HepG2 (cell line): Measurements from ENCODE around the gene GP2. TPM values are rescaled to one million over a fixed set of nuclear protein-coding genes. Genes with fewer than 3 reads are reported as not detected.

Experiments used
- ATAC-seq: fragments of 200-7000 bp; cut with Tn5 transposase; 3 replicates; pipeline ENCODE4 v1.9.1; 2020; ENCODE audit warnings: mild to moderate bottlenecking, moderate library complexity
- BruUV-seq: library from RNA; stranded (reverse); fragments of 400-500 nt; replicated peaks from 2 replicates; lab custom pipeline; 2021; lab: Mats Ljungman, UMichigan
- CTCF ChIA-PET: fragments of 300-600 bp; formaldehyde crosslinking; extraction: SDS; loops from one replicate; lab custom pipeline; 2021; ENCODE audit warnings: low total read pairs, inconsistent platforms, low intra/inter-chr PET ratio; lab: Yijun Ruan, JAX
- POLR2A ChIA-PET: fragments of 350-600 bp; sonication (Branson Sonifier 250); formaldehyde crosslinking; loops from one replicate; lab custom pipeline; 2020; ENCODE audit warnings: antibody characterized with exemption, inconsistent platforms; lab: Yijun Ruan, JAX
- DNase-seq: peaks from one replicate; pipeline ENCODE4 v3.0.0-alpha.2; 2015; ENCODE audit warnings: low spot score
- FAIRE-seq: peaks from 3 replicates; lab custom pipeline; 2011; peaks lifted over from hg19 to GRCh38; lab: Jason Lieb, UNC
- H2AFZ ChIP-seq: one replicate; pipeline ENCODE4 v1.6.1; 2011; ENCODE audit warnings: low read length, inconsistent platforms
- H3K27ac ChIP-seq: fragments of 300-600 bp; 3 replicates; pipeline ENCODE4 v1.8.0; 2011; ENCODE audit warnings: mixed run types, mild to moderate bottlenecking, mixed read lengths, low read length, inconsistent platforms; ENCODE audit not compliant: insufficient read depth; ENCODE audit errors: extremely low read length
- H3K27me3 ChIP-seq, 2 experiments: fragments of 200-600 bp in 1 of 2; 2 replicates in 1 of 2; 3 replicates in 1 of 2; pipeline versions ENCODE4 v1.6.0 to v1.8.0; 2011; ENCODE audit warnings: low read length in 2 of 2, mild to moderate bottlenecking in 2 of 2, moderate library complexity in 2 of 2, inconsistent platforms in 1 of 2; ENCODE audit not compliant: insufficient read depth in 2 of 2, control insufficient read depth in 1 of 2
- H3K36me3 ChIP-seq, 2 experiments: fragments of 200-600 bp in 1 of 2; replicated peaks in 1 of 2; 2 replicates in 1 of 2; 3 replicates in 1 of 2; pipeline versions ENCODE4 v1.5.1 to v1.8.0; 2011; ENCODE audit warnings: low read length in 2 of 2, inconsistent platforms in 1 of 2; ENCODE audit not compliant: insufficient read depth in 2 of 2, control insufficient read depth in 1 of 2
- H3K4me1 ChIP-seq: 2 replicates; pipeline ENCODE4 v1.5.1; 2012; ENCODE audit warnings: low read length, inconsistent platforms; ENCODE audit not compliant: insufficient read depth
- H3K4me2 ChIP-seq: 2 replicates; pipeline ENCODE4 v1.6.0; 2011; ENCODE audit warnings: low read depth, low read length, inconsistent platforms
- H3K4me3 ChIP-seq, 3 experiments: fragments of 200-600 bp in 1 of 3; sonication (generic), shearing (Covaris generic) in 1 of 3; replicated peaks in 1 of 3; 2 replicates each; pipeline ENCODE4 v1.5.1; 2011 to 2016; ENCODE audit warnings: low read length in 3 of 3, inconsistent platforms in 2 of 3, low read depth in 2 of 3, mild to moderate bottlenecking in 2 of 3, control low read depth in 1 of 3, mixed read lengths in 1 of 3; ENCODE audit not compliant: insufficient read depth in 1 of 3
- H3K79me2 ChIP-seq: one replicate; pipeline ENCODE4 v1.6.1; 2011; ENCODE audit warnings: low read length, inconsistent platforms; ENCODE audit not compliant: insufficient read depth
- H3K9ac ChIP-seq: 2 replicates; pipeline ENCODE4 v1.6.0; 2011; ENCODE audit warnings: mild to moderate bottlenecking, low read depth, low read length, inconsistent platforms; ENCODE audit not compliant: insufficient read depth
- H3K9me3 ChIP-seq: 2 replicates; pipeline ENCODE4 v1.5.1; 2012; ENCODE audit warnings: mild to moderate bottlenecking, low read length
- H4K20me1 ChIP-seq: 2 replicates; pipeline ENCODE4 v1.6.0; 2011; ENCODE audit warnings: inconsistent platforms, mild to moderate bottlenecking, low read length, moderate library complexity; ENCODE audit not compliant: insufficient read depth
- BCL3 ChIP-seq: sonication (generic); formaldehyde crosslinking; IDR thresholded peaks from 2 replicates; pipeline ENCODE4 v1.5.1; 2020; ENCODE audit warnings: mild to moderate bottlenecking, missing genetic modification reagents, moderate library complexity
- CHCHD3 ChIP-seq: sonication (generic); formaldehyde crosslinking; IDR thresholded peaks from 2 replicates; pipeline ENCODE4 v1.8.0; 2022; ENCODE audit warnings: mild to moderate bottlenecking, missing genetic modification reagents, moderate library complexity
- EHMT2 ChIP-seq: fragments of 200-600 bp; sonication (generic); IDR thresholded peaks from 2 replicates; pipeline ENCODE4 v1.7.0; 2017; ENCODE audit warnings: antibody characterized with exemption, low read depth, low read length, borderline replicate concordance
- IKZF4 ChIP-seq: sonication (generic); formaldehyde crosslinking; IDR thresholded peaks from 2 replicates; pipeline ENCODE4 v1.5.1; 2020; ENCODE audit warnings: borderline replicate concordance, mild to moderate bottlenecking, low read depth, missing genetic modification reagents; ENCODE audit errors: not compliant biosample characterization
- MZF1 ChIP-seq: sonication (generic); formaldehyde crosslinking; IDR thresholded peaks from 2 replicates; pipeline ENCODE4 v1.8.1; 2023; ENCODE audit warnings: mild to moderate bottlenecking, missing genetic modification reagents, borderline replicate concordance
- ZHX1 ChIP-seq: sonication (generic); formaldehyde crosslinking; IDR thresholded peaks from 2 replicates; pipeline ENCODE4 v1.8.1; 2022; ENCODE audit warnings: low read depth, mild to moderate bottlenecking, missing genetic modification reagents
- ZNF746 ChIP-seq: sonication (generic); formaldehyde crosslinking; IDR thresholded peaks from 2 replicates; pipeline ENCODE4 v1.8.0; 2022; ENCODE audit warnings: mild to moderate bottlenecking, missing genetic modification reagents
- WGBS: methylation state at CpG from one replicate; pipeline ENCODE4 v1.1.6; 2017; ENCODE audit warnings: low lambda C conversion rate; 5-methylcytosine and 5-hydroxymethylcytosine counted together
- in situ Hi-C: cut with HindIII; loops from 2 replicates; pipeline ENCODE4 v1.10.0; 2017; ENCODE audit warnings: low pct_unique_long_range_greater_than_20kb; ENCODE audit not compliant: extremely low pct_ligation_motif_present
- intact Hi-C: fragments of 100-400 bp; cut with micrococcal nuclease; formaldehyde crosslinking; loops from one replicate; pipeline ENCODE4 v1.10.0; 2022; ENCODE audit not compliant: unreplicated experiment
- polyA plus RNA-seq, 8 experiments: library from polyadenylated mRNA; depleted of rRNA in 3 of 8; stranded (reverse) in 7 of 8; unstranded in 1 of 8; fragments of >200 nt; fragmentation: Illumina TruSeq in 4 of 8; extraction: Trizol in 4 of 8; gene quantifications; 2 replicates each; pipeline versions ENCODE4 v1.2.1 to v1.2.3, GENCODE V29; 2011 to 2016; ENCODE audit warnings: low read depth in 4 of 8, missing spikeins in 1 of 8, mixed read lengths in 1 of 8; ENCODE audit not compliant: insufficient read depth in 1 of 8
- total RNA-seq, 5 experiments: library from RNA; depleted of rRNA; stranded (reverse); fragments of >200 nt; fragmentation: Illumina TruSeq; extraction: Trizol; gene quantifications; 2 replicates each; pipeline ENCODE4 v1.2.3, GENCODE V29; 2016; ENCODE audit warnings: low read depth in 1 of 5

Gene GP2
- total and polyA plus RNA-seq, 2 of the 13 experiments (the other 11 are each of a cell fraction or from before 2014, with no cell fraction given) = 0.15 to 0.69 TPM

GRCh38 chr16:20331635-20332034, 4.3 kb upstream of the GP2 start:
- TF ChIP-seq CHCHD3 (CRISPR knock-in tag) (no peak), EHMT2 (no peak), MZF1 (no peak), ZNF746 (no peak), ZHX1 (CRISPR knock-in tag) (no peak), IKZF4 (CRISPR knock-in tag) (no peak), BCL3 (CRISPR knock-in tag) (no peak)
- no peaks in the 10 kb centered on the region for H3K79me2 ChIP-seq
- no peak overlapping the region for H2AFZ ChIP-seq
- no TSS peak for BruUV-seq
- H3K4me3 ChIP-seq = no peak overlapping the region
- no peaks in the 10 kb centered on the region for H3K36me3 ChIP-seq
- no peak overlapping the region for H3K4me2 ChIP-seq
- H3K4me1 ChIP-seq = peaks cover 20% of the 10 kb centered on the region
- in situ Hi-C loops (no loop called here), intact Hi-C loops (no loop called here)
- WGBS = 29% methylated on average over 5 of the region's 5 CpGs
- H3K27me3 ChIP-seq = peaks cover 0 to 10% of the 10 kb centered on the region in 2 experiments; a peak in 2 of 5 replicates
- FAIRE-seq (no peak), DNase-seq (no peak), ATAC-seq (no peak)
- no peak overlapping the region for H3K27ac ChIP-seq
- ChIA-PET CTCF (no interaction called here), POLR2A (no interaction called here)
- no peaks in the 10 kb centered on the region for H3K9me3 ChIP-seq
- H3K9ac ChIP-seq = no peak overlapping the region
- H4K20me1 ChIP-seq = no peaks in the 10 kb centered on the region
